SK-N-MC (cell line): ENCODE results near the gene AP1S1.
A peak's percentile ranks its signal among the peaks of the same experiment; 100 is the strongest.

Source experiments
- DNase-seq: peaks from one replicate; pipeline ENCODE4 v3.0.0-alpha.2; 2011; ENCODE audit warnings: low read depth, low spot score
- H3K27ac ChIP-seq: fragments of 200-600 bp; sonication (generic); 2 replicates; pipeline ENCODE4 v1.5.1; 2016; ENCODE audit warnings: mixed run types
- H3K36me3 ChIP-seq: fragments of 200-600 bp; sonication (generic); 2 replicates; pipeline ENCODE4 v1.6.1; 2017; ENCODE audit warnings: antibody characterized with exemption, low read length, mixed read lengths; ENCODE audit not compliant: insufficient read depth
- H3K4me3 ChIP-seq: fragments of 200-600 bp; sonication (generic); 2 replicates; pipeline ENCODE4 v1.5.1; 2016
- H3K9ac ChIP-seq: fragments of 200-600 bp; sonication (generic); 2 replicates; pipeline ENCODE4 v1.8.0; 2017; ENCODE audit warnings: mixed run types, mixed read lengths; ENCODE audit not compliant: insufficient read length
- H3K9me3 ChIP-seq: fragments of 200-600 bp; sonication (generic); 2 replicates; pipeline ENCODE4 v1.6.1; 2017; ENCODE audit warnings: low read depth, mild to moderate bottlenecking, antibody characterized with exemption, low read length, moderate library complexity, mixed read lengths
- EZH2 ChIP-seq: fragments of 200-600 bp; sonication (generic); IDR thresholded peaks from one replicate; pipeline ENCODE4 v1.6.1; 2017; ENCODE audit warnings: antibody characterized with exemption
- FOXP2 ChIP-seq: optimal IDR thresholded peaks from 2 replicates; pipeline ENCODE3; 2011; ENCODE audit warnings: mild to moderate bottlenecking, moderate library complexity; ENCODE audit not compliant: insufficient read depth; ENCODE audit errors: extremely low read length, control extremely low read depth
- POLR2AphosphoS5 ChIP-seq: IDR thresholded peaks from 2 replicates; pipeline ENCODE4 v1.6.1; 2012; ENCODE audit warnings: mild to moderate bottlenecking, low read depth, low read length, borderline replicate concordance

AP1S1 gene

GRCh38 chr7:101122933-101123702 lies 31.2 kb upstream of the AP1S1 start:
- no peak for TF ChIP-seq POLR2AphosphoS5
- TF ChIP-seq FOXP2, result no peak
- no peak for TF ChIP-seq EZH2
- Histone ChIP-seq H3K4me3 (no peak overlapping the region), H3K9me3 (no peaks in the 10 kb centered on the region), H3K36me3 (no peaks in the 10 kb centered on the region), H3K9ac (no peak overlapping the region), H3K27ac (no peak overlapping the region)
- no peak for DNase-seq

GRCh38 chr7:101123703-101124068 lies 30.6 kb upstream of the AP1S1 start:
- H3K36me3 ChIP-seq, result no peaks in the 10 kb centered on the region
- no peaks in the 10 kb centered on the region for H3K9me3 ChIP-seq
- no peak for DNase-seq
- H3K27ac ChIP-seq, result no peak overlapping the region
- H3K4me3 ChIP-seq, result no peak overlapping the region
- TF ChIP-seq POLR2AphosphoS5 (no peak), FOXP2 (no peak), EZH2 (no peak)
- H3K9ac ChIP-seq, result no peak overlapping the region

GRCh38 chr7:101124376-101125056 lies 29.8 kb upstream of the AP1S1 start:
- Histone ChIP-seq H3K9ac (no peak overlapping the region), H3K9me3 (no peaks in the 10 kb centered on the region), H3K36me3 (no peaks in the 10 kb centered on the region), H3K27ac (no peak overlapping the region), H3K4me3 (no peak overlapping the region)
- TF ChIP-seq FOXP2 (peak; percentile 50), EZH2 (no peak), POLR2AphosphoS5 (no peak)
- DNase-seq, result no peak

GRCh38 chr7:101125989-101126650 lies 28.2 kb upstream of the AP1S1 start:
- no peak for DNase-seq

GRCh38 chr7:101126651-101127459 lies 27.4 kb upstream of the AP1S1 start, which contains the start of gene SERPINE1:
SERPINE1 (plus strand) TSS chr7:101127104; CDS start chr7:101128394, 1,290 bp downstream.
- Histone ChIP-seq H3K36me3 (no peaks in the 10 kb centered on the region), H3K9ac (no peak within 1 kb of the TSS), H3K27ac (no peak within 1 kb of the TSS), H3K4me3 (no peak within 1 kb of the TSS; the same call in 1 of the 2 replicates), H3K9me3 (no peaks in the 10 kb centered on the region)
- no peak for DNase-seq
- no peak for TF ChIP-seq FOXP2
- TF ChIP-seq POLR2AphosphoS5, result no peak
- no peak for TF ChIP-seq EZH2

More at GRCh38 chr7:101125989-101126650, 28.2 kb upstream of the AP1S1 start:
- TF ChIP-seq POLR2AphosphoS5 (no peak), EZH2 (no peak), FOXP2 (no peak)
- no peaks in the 10 kb centered on the region for H3K36me3 ChIP-seq
- H3K9ac ChIP-seq, result no peak overlapping the region
- no peak overlapping the region for H3K27ac ChIP-seq
- no peaks in the 10 kb centered on the region for H3K9me3 ChIP-seq
- no peak overlapping the region for H3K4me3 ChIP-seq

GRCh38 chr7:101127460-101128039 lies 26.7 kb upstream of the AP1S1 start:
- no peak for DNase-seq
- TF ChIP-seq EZH2 (no peak), POLR2AphosphoS5 (no peak), FOXP2 (no peak)
- Histone ChIP-seq H3K36me3 (no peaks in the 10 kb centered on the region), H3K9me3 (no peaks in the 10 kb centered on the region), H3K27ac (no peak overlapping the region), H3K4me3 (no peak overlapping the region), H3K9ac (no peak overlapping the region)

- no peak for DNase-seq
- H3K4me3 ChIP-seq, result no peak overlapping the region
Observed at GRCh38 chr7:101128040-101128834, 26.0 kb upstream of the AP1S1 start.

More at GRCh38 chr7:101128040-101128834, 26.0 kb upstream of the AP1S1 start:
- H3K36me3 ChIP-seq, result no peaks in the 10 kb centered on the region
- H3K27ac ChIP-seq, result no peak overlapping the region
- H3K9me3 ChIP-seq, result no peaks in the 10 kb centered on the region
- TF ChIP-seq POLR2AphosphoS5 (no peak), EZH2 (no peak), FOXP2 (no peak)
- no peak overlapping the region for H3K9ac ChIP-seq
